ENCODE results near the gene SH3BGRL2.

Gene SH3BGRL2

DNA sequence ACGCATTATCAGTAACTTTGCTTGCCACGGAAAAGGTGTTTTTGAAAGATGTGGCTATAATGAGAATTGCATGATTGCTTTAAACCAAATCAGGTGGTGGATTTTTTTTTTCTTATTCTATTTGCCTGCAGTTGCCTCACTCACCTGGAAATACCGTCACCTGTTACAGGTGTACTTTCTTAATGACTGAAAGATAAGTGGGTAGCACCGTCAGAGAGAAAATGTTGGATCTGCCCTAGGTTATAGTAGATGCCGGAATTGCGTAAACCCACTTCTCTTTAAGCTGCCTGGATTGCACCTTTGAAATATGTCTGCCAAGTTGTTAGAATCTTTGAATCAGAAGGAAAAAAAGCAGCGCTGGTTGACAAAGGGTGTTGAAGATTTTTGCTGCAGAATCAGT lies 68.5 kb downstream of the SH3BGRL2 start:
- no peak for DNase-seq (ENCODE audit: low spot score)

DNA sequence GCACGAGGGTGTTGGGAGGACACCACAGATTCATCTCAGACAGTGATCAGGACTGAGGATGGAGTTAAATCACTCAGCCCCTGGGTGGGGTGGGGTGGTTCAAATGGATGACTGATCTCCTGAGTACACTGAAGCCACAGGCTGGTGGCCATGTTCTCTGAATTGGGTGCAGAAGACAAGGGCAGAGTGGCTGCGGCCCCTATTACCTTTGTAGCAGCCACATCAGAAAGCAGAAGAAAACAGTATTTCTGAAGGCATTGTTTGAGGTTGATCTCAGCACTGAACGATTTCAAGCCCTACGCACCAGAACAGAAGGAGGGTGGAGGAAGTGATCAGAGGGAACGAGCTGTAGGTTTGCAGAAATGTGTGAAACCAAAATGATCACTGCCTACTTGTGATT lies 71.6 kb downstream of the SH3BGRL2 start:
- DNase-seq (ENCODE audit: low spot score), result no peak

DNA sequence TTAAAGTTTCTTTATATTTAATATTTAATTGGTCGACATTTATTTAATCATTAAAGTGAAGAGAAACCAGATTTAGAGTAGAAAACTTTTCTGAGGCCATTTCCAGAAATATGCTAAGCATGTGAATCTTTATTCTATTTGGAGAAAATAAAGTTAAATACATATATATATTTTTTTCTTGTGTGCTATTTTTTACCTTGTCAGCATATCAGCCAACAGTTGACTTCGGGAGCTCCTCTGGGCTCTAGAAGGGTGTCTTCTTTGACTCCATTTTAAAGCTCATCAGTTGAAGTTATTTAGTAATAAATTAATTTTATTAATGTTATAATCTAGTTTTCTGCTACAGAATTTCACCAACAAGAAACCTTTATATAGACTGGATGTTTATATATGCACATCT lies 73.1 kb downstream of the SH3BGRL2 start:
- DNase-seq (ENCODE audit: low spot score), result no peak

DNA sequence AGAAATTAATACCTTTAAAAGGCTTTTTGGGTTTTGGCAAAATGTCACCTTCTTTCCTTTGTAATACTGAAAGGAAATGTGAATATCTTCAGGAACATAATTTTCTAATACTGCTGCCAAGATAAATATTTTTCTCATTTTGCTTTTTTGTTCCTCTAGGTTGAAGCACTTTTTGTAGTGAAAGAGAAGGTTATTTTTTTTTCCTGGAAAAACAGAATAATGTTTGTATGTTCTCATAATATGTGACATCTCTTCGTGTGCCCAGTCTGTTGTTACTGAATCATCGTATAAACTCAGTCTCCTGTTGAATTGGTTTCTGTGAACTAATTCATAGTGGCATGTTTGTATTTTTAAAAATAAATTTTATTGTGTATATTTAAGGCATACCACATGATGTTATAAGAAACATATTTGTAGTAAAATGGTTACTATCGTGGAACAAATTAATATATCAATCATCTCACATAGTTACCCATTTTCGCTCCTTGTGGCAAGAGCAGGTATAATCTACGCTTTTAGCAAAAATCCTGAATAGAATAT lies 74.4 kb downstream of the SH3BGRL2 start:
- no peak for DNase-seq (ENCODE audit: low spot score)

DNA sequence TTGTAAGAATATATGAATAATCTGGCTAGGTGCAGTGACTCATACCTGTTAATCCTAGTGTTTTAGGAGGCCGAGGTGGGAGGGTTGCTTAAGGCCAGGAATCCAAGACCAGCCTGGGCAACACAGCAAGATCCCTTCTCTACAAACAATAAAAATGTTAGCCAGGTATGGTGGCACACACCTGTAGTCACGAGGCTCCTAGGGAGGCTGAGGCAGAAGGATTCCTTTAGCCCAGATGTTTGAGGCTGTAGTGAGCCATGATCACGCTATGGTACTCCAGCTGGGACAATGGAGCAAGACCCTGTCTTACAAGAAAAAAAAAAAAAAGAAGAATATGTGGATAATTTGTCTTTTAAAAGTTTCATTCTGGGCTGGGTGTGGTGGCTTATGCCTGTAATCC lies 75.4 kb downstream of the SH3BGRL2 start:
- no peak for DNase-seq (ENCODE audit: low spot score)

DNA sequence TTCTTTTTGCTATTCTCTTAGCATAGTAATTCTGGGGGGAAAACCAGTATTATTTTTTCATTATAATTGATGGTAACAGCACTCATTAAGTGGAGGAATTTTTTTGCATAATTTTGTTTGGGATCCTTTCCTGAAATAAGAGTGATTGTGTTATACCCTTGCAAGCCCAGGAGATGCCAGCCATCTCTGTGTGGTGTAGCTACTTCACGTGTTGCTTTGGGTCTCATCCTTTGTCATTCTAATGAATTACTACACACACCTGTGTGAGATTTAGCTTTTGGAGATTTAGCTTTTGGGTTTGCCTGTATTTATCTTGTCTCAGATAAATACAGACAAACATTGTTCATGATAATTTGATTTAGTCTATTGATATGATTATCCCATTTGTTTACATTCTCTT lies 76.5 kb downstream of the SH3BGRL2 start:
- DNase-seq (ENCODE audit: low spot score), result no peak

DNA sequence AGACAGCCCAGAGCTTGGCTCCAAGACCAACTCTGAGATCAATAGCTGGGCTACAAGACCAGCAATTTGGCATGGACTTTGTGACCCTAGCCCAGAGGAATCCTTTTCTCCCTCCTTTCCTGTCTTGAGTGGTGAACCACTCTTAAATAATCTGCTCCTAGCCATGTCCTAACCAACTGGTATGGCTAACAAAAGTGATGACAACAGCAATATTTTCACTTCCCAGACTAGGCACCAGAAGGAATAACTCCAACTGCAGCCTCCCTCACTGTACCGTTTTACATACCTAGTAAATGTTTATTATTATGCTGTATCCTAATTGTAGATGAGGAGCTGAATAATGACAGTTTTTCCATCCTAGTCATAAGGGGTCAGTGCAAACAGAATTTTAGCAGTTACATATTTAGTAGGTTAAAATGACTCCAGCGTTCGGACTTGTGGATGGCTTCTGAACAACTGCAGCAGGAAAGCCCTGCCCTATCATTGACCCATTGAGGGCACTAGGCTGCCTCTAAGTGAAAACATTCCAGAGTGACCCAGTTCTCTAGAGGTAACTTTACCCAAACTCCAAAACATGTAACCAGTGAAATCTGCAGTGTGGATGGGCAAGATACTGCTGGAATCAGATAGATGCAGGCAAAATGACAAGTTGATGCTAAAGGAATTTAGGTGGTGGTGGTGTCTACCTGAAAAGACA lies 77.1 kb downstream of the SH3BGRL2 start:
- no peak for DNase-seq (ENCODE audit: low spot score)

DNA sequence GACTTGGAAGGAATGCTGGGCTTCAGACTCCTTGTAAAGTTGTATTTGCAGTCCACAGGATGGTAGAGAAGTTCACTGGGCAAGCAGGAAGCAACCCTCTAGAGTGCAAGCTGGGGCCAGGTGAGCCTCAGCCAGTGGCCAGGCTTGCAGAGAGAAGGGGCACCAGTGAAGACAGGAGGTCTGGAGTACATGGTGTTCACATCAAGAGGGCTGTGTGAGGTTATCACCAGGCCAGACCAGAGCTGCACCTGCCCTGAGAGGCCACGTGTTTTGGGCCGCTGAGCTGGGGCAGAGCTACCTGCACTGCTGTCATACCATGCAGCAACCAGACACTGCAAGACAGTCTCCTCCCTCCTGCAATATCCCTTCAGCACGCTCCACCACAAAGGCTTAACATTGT lies 79.0 kb downstream of the SH3BGRL2 start:
- no peak for DNase-seq (ENCODE audit: low spot score)

DNA sequence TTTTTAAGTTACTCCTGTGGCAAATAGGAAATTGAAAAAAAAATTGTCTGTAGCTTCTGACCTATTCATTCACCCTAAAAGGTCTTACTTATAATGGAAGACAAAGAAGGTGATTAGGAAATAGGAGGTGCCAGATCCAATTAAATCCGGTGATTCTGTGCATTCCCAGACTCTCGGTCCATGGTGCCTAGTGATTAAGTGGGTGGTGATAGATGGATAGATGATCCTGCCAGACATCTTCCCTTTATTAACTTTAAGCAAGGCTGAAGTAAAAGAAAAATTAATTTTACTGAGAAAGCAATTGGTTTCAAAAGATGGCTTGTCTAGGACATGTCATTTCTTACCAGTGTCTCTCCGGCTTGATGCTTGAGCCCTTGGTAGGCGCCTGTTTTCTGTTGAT lies 80.0 kb downstream of the SH3BGRL2 start:
- no peak for DNase-seq (ENCODE audit: low spot score)

DNA sequence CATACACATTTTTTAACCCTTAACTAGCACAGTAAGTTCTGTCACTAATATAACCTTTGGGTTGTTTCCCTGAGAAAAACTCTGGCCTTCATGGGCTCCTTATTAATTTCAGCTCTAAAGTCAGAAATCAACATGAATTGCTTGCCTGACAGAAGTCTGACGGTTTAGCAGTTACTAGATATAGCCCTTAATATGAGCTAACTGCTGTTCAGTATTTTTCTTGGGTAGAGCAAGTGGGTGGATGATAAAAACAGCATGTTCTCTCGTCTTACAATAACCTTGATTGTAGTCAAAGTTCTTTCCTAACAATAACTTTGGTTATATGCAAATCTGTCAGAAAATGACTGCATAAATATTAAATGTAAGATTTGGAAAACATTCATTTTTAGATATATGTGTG lies 81.0 kb downstream of the SH3BGRL2 start:
- DNase-seq (ENCODE audit: low spot score), result no peak

DNA sequence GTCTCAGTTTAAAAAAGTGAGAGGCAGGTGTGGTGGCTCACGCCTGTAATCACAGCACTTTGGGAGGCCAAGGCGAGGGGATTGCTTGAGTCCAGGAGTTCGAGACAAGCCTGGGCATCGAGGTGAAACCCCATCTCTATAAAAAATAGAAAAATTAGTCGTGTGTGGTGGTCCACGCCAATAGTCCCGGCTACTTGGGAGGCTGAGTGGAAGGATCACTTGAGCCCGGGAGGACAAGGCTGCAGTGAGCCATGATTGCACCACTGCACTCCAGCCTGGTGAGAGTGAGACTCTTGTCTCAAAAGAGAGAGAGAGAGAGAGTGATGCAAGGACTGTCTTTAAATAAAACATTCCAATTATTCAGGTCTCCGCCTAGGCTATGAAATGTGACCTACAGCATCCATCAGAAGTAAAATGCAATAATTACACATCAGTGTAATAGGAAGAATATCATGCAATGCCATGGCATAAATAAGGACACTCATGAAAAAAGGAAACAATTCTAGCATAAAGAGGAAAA lies 81.5 kb downstream of the SH3BGRL2 start:
- DNase-seq (ENCODE audit: low spot score), result no peak

DNA sequence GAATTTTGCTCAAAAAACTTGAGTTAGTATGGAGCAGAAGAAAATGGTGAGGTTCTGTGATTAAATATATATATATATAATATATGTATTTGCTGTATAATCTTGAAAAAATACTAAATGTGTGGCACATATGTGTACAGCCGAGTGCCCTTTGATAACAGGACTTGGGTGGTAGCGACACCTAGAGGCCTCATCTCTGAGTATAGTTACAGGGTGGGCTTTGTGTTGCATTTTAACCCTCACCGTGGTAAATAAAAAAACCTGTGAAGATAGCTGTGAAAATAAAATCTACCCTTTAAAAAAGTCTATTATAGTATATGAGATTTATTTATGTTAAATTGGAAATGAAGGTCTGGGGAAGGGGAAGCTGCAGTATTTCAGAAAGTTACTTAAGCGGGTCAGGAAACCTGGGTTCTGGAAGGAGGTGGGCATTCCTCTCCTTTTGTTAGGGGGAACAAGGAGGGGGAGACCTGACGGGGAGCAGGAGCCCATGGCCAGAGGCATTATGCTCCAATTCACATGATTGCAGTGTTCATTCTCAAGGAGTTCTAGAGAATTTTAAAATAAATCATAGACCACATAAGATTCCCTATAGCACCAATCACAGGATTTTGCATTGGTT lies 82.7 kb downstream of the SH3BGRL2 start:
- DNase-seq (ENCODE audit: low spot score), result no peak

DNA sequence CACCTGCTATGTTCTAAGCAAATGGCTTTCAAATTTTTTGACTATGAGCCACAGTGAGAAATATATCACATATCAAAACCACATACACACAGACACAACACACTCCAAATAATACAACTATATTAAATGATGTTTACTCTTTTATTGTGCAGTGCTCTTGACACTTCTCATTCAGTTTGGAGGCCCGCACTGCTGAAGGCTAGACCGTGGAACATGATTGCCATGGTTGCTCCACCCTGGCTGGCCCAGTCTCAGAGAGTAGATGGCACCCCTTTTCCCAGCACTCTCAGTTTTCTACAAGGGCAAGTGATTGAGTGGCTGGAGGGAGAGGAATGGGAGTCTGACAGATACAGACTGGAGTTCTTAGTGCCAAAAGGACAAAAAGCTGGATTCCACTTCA lies 86.9 kb downstream of the SH3BGRL2 start:
- DNase-seq (ENCODE audit: low spot score), result no peak

DNA sequence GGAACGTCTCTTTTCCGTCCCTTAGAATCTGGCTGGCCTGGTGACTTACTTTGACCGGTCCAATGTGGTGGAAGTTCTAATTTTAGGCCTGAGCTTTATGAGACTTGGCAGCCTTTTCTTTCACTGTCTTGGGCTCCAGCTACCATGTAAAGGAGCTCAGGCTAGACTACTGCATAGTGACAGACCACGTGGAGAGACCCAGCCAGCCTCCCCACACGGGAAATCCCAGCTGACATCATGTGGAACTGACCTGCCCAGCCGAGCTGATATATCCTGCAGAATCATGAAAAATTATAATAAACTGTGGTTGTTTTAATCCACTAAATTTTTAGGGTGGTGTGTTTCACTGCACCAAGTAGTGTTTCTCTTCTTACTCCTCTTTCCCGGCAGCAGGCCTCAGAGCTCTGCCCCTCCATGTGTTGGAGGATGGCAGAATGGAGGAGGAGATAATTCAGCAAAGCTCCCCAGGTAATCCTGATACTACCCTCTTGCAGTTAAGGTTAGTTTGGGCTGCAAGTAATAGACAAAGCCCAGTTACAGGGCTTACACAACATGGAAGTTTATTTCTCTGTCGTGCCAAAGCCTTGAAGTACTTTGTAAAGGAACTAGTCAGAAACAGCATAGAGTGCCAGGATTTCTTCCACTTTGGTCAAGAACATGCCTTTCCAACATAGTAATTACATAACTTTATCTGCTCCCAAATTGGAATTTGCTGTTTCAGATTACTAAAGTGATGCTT lies 87.5 kb downstream of the SH3BGRL2 start:
- no peak for DNase-seq (ENCODE audit: low spot score)

DNA sequence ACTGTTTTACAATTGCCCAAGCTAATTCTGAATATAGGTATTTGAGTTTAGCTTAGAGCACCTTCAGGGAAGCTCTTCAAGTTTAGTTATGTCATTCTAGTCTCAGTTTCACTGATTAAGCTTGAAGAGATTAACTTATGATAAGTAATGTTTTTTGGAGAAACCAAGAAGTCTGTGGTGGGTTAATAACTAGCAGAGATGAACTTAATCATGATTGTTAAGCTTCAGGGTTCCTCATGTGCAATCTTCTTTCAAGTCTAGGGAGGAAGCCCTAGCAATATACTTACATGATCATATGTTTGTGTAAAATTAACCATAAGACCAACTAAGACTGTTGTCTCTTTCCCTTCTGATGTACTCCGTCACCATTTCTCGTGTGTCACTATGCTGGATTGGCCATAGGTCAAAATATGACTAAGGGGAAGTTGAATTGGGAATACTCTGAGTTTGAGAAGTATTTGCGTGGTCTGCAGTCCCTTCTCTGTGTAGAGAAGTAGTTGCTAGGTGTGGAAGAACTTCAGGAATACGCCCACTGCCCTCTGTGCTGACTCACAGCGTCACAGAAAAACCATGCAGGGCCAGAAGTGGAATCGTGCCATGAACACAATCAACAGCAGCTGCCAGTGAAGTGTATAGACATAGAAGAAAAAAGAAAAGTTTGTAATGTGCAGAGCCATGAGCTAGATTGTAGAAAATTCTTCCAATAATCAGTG lies 88.3 kb downstream of the SH3BGRL2 start:
- no peak for DNase-seq (ENCODE audit: low spot score)

DNA sequence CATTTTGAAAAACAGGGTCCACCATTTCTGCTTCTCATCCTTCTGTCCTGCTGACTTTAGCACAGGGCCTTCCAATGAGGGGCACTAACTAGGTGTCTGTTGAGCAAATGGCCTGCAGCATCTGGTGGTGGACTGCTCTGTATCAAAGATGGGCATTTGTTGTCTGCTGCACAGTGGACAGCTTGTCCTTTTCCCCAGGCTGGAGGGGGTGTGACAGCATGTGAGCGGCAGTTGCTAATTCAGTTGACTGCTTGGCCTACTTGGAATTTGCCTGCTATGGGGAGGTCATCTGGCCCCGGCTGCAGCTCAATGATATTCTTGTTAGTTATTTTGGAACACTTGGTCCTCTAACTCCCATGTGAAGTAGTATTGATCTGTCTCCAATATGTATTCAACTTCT lies 93.7 kb downstream of the SH3BGRL2 start:
- no peak for DNase-seq (ENCODE audit: low spot score)

DNA sequence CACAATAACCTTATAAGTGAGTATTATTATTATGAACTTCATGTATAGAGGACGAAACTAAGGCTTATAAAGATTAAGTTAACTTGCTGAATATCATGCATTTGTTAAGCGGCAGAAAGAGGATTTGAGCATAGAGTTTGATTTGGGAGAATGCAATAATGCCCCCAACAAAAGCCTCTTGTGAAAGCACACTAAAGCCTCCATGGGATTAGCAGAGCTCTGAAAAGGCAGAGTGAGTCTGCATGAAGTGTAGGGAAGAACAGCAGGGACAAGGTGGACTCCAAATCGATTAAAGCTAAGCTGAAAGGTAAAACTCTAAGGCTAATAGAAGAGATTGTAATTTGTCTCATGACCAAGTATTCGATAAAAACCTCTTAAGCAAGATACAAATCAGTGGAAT lies 100.3 kb downstream of the SH3BGRL2 start:
- DNase-seq (ENCODE audit: low spot score), result no peak

DNA sequence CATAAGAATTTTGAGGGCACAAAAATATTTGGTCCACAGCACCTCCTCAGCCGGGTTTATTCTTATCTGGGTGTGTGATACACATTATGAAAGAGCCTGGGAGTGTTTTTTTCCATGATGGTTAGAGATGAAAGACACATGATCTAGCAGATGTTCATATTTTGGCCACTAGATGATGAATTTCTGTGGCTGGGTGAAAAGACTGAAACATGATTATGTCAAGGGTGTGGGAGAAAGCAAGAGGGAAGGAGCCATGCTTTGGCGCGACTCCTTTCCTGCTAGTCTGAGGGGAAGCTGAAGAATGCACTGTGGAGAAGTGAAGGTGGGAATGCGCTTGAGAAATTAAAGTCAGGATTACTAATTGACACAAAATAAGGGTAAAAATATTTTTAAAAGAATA lies 102.3 kb downstream of the SH3BGRL2 start:
- DNase-seq (ENCODE audit: low spot score), result no peak

DNA sequence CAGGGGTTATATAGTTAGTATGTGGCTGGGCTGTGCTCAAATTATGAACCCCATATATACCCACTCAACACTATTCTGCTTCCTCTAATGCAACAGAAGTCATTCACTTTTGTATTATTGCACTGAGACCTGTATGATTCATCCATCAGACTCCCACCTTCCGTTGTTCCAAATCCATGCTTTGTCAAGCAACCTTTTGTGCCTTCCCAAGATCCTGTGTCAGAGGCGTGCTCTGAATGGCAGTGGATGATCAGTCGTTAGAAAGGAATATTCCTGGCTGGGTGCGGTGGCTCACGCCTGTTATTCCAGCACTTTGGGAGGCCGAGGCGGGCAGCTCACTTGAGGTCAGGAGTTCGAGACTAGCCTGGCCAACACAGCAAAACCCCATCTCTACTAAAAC lies 103.2 kb downstream of the SH3BGRL2 start:
- DNase-seq (ENCODE audit: low spot score), result no peak

DNA sequence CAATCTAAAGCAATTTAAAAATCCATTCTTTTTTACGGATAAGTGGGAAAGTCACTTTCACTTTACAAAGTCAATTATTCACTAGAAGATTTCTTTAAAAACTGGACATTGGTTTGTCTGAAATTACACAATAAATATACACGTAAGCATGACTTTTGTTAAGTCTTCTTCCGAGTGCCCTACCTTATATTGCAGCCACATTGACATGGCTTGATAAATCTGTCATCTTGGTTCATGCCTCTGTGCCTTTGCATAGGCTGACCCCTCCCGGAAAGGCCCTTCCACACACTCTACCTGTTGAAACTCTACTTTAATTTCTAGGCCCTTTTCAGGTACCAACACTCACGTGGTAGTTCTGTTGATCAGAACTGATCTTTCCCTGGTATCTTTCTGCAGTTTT lies 104.1 kb downstream of the SH3BGRL2 start:
- DNase-seq (ENCODE audit: low spot score), result no peak

DNA sequence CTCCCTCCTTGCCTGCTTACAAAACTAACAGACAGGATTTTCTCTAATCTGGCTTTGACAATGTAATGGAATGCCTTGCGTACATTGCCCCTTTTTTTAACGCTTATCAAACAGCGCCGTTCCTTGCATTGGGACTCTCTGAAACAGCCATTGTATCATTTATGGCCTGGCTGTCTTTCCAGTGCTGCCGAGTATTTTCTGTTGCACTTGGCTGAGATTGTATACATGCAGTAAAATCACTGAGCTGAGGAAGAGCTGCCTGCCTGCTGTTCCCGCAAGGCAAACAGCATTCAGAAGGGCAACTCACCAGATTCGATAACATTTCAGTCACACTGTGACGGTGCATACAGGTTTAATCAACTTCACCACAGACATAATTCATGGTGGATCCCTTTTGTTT lies 106.0 kb downstream of the SH3BGRL2 start:
- DNase-seq (ENCODE audit: low spot score), result no peak

DNA sequence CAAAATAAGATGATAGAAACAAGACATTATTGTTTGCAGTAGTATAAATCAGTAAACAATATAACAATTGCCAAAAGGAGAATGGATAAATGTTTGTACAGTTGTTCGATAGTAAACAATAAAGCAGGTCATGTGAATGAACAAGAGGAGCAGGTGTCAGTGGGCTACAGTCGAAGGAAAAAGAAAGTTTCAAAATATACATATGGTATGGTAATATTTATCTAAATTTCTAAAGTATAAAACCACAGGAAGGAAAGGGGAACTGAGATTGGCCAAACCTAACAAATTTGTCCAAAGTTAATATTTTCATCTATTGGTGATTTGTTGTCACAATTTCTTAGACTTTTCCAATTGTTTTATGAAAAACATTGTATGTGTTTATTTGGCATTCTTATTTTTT lies 110.9 kb downstream of the SH3BGRL2 start:
- no peak for DNase-seq (ENCODE audit: low spot score)
